Upper lobe of left lung (tissue), 4 donors: ENCODE results near the gene OTUD4.

Experiments
- CTCF ChIP-seq, 6 experiments: fragments of 450-650 bp in 4 of 6; fragments of 200-600 bp in 2 of 6; sonication (generic) in 2 of 6; IDR thresholded peaks; one replicate each; pipeline ENCODE4 v1.5.1; 2016 to 2019; ENCODE audit warnings: antibody characterized with exemption in 6 of 6
- POLR2A ChIP-seq, 4 donors: fragments of 450-650 bp; IDR thresholded peaks; one replicate each; pipeline ENCODE4 v1.5.1; 2016 to 2017; ENCODE audit warnings: antibody characterized with exemption in 4 of 4, mild to moderate bottlenecking in 2 of 4

GRCh38 chr4:145090380-145090779 lies 90.0 kb downstream of the OTUD4 start:
- no peak for TF ChIP-seq CTCF (IDR thresholded peaks at IDR 0.05)
- no peak for TF ChIP-seq POLR2A (IDR thresholded peaks at IDR 0.05)
